A549 treated with Hydrocortisone at 1 μM for 4 hours (cell line): ENCODE measurements around the gene ZNF502. TPM values are rescaled to one million over a fixed set of nuclear protein-coding genes. Genes with fewer than 3 reads are reported as not detected.

ENCODE experiments used
- total RNA-seq: library from RNA; stranded (reverse); fragments of 200-300 nt; extraction: Qiagen RNA extraction; gene quantifications from 5 replicates; pipeline ENCODE4 v1.2.3, GENCODE V29; 2022

ZNF502 gene
- 1.5 to 2.3 TPM (median 1.6 TPM) in 5 replicates for total RNA-seq

GRCh38 chr3:44712455-44713075 lies at the start of gene ZNF502:
Gene ZNF502 (plus strand): TSS chr3:44712660. CDS start chr3:44720262, 7,602 bp downstream.

DNA sequence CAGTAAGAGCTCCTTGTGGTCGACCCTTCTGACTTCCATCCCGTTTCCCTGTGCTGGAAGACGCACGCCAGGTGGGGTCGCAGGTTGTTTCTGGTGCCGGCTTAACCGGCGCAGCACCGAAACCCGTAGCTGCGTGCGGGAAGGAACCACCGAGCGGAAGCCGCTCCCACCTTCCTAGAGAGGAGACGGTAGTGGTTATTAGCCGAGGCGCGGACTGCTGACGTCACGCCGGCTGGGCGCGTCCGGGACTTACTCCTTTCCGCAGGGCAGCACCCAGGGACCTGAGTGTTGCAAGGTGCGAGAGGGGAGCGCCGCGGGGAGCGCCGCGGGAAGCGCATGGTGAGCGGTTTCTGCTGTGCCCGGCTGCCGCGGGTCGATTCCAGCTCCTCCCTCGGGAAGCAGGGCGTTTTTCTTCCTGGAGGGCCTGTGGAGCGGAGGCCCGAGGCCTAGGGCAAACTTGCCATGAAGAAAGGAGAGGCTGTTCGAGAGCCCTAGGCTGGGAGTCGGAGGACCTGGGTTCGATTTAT lies 17.0 kb downstream of the ZNF502 start, which contains the start of gene ZNF501:
ZNF501 (plus strand) TSS at position 252 of the 527 bp plus-strand sequence. CDS start 4,787 bp downstream, outside the sequence.

GRCh38 chr3:44761424-44762169 lies 49.1 kb downstream of the ZNF502 start, which contains the start of the genes KIAA1143 and KIF15:
Gene KIAA1143 (minus strand): TSS chr3:44761619. CDS start chr3:44761602, 17 bp downstream.
Gene KIF15 (plus strand): TSS chr3:44761794. CDS start chr3:44761866, 72 bp downstream.

Other genes with a start within 250 kb of the ZNF502 start
- 1.9 to 3.4 TPM (median 2.6 TPM) in 5 replicates for gene ZNF445, start 235.0 kb upstream of the ZNF502 start, total RNA-seq
- gene ZKSCAN7, start 157.5 kb upstream of the ZNF502 start, total RNA-seq: not detected in 5 replicates
- gene ZNF660, start 127.7 kb upstream of the ZNF502 start, total RNA-seq: not detected in 5 replicates
- 1.3 to 2.5 TPM (median 1.8 TPM) in 5 replicates for gene ZNF197, start 87.6 kb upstream of the ZNF502 start, total RNA-seq
- 5.0 to 6.4 TPM (median 5.4 TPM) in 5 replicates for gene ZNF35, start 63.9 kb upstream of the ZNF502 start, total RNA-seq
- not detected in 5 replicates for gene ZNF501, start 17.0 kb downstream of the ZNF502 start, total RNA-seq
- 10.6 to 18.3 TPM (median 15.3 TPM) in 5 replicates for gene KIAA1143, start 49.0 kb downstream of the ZNF502 start, total RNA-seq
- 7.6 to 12.1 TPM (median 8.6 TPM) in 5 replicates for gene KIF15, start 49.1 kb downstream of the ZNF502 start, total RNA-seq
- gene TMEM42, start 149.3 kb downstream of the ZNF502 start, total RNA-seq: 8.2 to 12.2 TPM (median 11.4 TPM) in 5 replicates
- gene TGM4, start 161.9 kb downstream of the ZNF502 start, total RNA-seq: 0.12 to 0.30 TPM (median 0.16 TPM) in 5 replicates